Tibial nerve (tissue), 4 donors: Measurements from ENCODE around the gene TFB1M. TPM values are rescaled to one million over a fixed set of nuclear protein-coding genes. Genes with fewer than 3 reads are reported as not detected.
A peak's percentile ranks its signal among the peaks of the same experiment; 100 is the strongest.
"Not testable (repeated sequence)": the region's sequence is repeated elsewhere in the genome, so short reads cannot be mapped to it uniquely, and the experiment has no call there.

ENCODE experiments used
- DNase-seq, 2 donors: peaks; one replicate each; pipeline ENCODE4 v3.0.0-alpha.2; 2019; ENCODE audit warnings: low spot score in 2 of 2
- H3K27ac ChIP-seq, 4 donors: fragments of 200-600 bp; sonication (generic) in 3 of 4; one replicate each; pipeline ENCODE4 v1.5.1; 2017 to 2019; ENCODE audit warnings: mild to moderate bottlenecking in 1 of 4
- H3K27me3 ChIP-seq, 2 donors: fragments of 200-600 bp; sonication (generic) in 1 of 2; one replicate each; pipeline versions ENCODE4 v1.5.1 to v1.6.0; 2017 to 2019
- H3K36me3 ChIP-seq, 3 donors: fragments of 200-600 bp; sonication (generic); one replicate each; pipeline ENCODE4 v1.5.1; 2018 to 2019
- H3K4me1 ChIP-seq, 4 donors: fragments of 200-600 bp; sonication (generic) in 3 of 4; one replicate each; pipeline ENCODE4 v1.5.1; 2017 to 2019
- H3K4me3 ChIP-seq, 4 donors: fragments of 200-600 bp; sonication (generic) in 3 of 4; one replicate each; pipeline ENCODE4 v1.5.1; 2017 to 2019; ENCODE audit warnings: mild to moderate bottlenecking in 1 of 4, moderate library complexity in 1 of 4
- H3K9me3 ChIP-seq, 4 donors: fragments of 200-600 bp; sonication (generic) in 3 of 4; one replicate each; pipeline ENCODE4 v1.5.1; 2017 to 2019
- CTCF ChIP-seq, 5 experiments: fragments of 200-600 bp in 3 of 5; fragments of 450-650 bp in 2 of 5; sonication (generic) in 3 of 5; IDR thresholded peaks; one replicate each; pipeline ENCODE4 v1.5.1; 2016 to 2019; ENCODE audit warnings: antibody characterized with exemption in 5 of 5, mild to moderate bottlenecking in 3 of 5, moderate library complexity in 2 of 5
- EP300 ChIP-seq, 2 donors: sonication (generic); formaldehyde crosslinking; IDR thresholded peaks; one replicate each; pipeline ENCODE4 v1.6.1; 2017; ENCODE audit warnings: antibody characterized with exemption in 2 of 2, mild to moderate bottlenecking in 1 of 2
- POLR2A ChIP-seq, 2 donors: fragments of 450-650 bp; IDR thresholded peaks; one replicate each; pipeline ENCODE4 v1.6.1; 2017; ENCODE audit warnings: antibody characterized with exemption in 2 of 2, mild to moderate bottlenecking in 2 of 2, moderate library complexity in 2 of 2
- WGBS, 2 donors: methylation state at CpG; one replicate each; pipeline ENCODE4 v1.1.5; 2018; 5-methylcytosine and 5-hydroxymethylcytosine counted together
- total RNA-seq, 4 donors: library from RNA; depleted of rRNA; stranded (reverse); fragments of >200 nt; gene quantifications; one replicate each; pipeline ENCODE4 v1.1.0, GENCODE V29; 2016

Gene TFB1M
- total RNA-seq, 4 donors from 2014 or later: 21.4 to 52.7 (median 22.1) TPM

- not testable (repeated sequence) for H3K27ac ChIP-seq, H3K36me3 ChIP-seq, H3K4me3 ChIP-seq, H3K9me3 ChIP-seq, H3K27me3 ChIP-seq, DNase-seq
- H3K4me1 ChIP-seq: peaks cover 0 to 20% (median 12%) of the 10 kb centered on the region in 4 donors
- WGBS, 2 donors: 78 to 83% methylated on average over 3 to 4 of the region's 5 CpGs
- peak in 4 of 5 experiments; percentile 11 to 39 (median 24) for TF ChIP-seq CTCF (IDR thresholded peaks at IDR 0.05)
Observed at GRCh38 chr6:155268088-155268867, 46.0 kb downstream of the TFB1M start.

GRCh38 chr6:155267411-155267810, 46.9 kb downstream of the TFB1M start:
- Histone ChIP-seq H3K9me3 (no peaks in the 10 kb centered on the region), H3K4me3 (no peak overlapping the region), H3K27ac (no peak overlapping the region), H3K36me3 (peaks cover 0 to 4% (median 0%) of the 10 kb centered on the region in 3 donors), H3K4me1 (peaks cover 0 to 11% (median 6%) of the 10 kb centered on the region in 4 donors), H3K27me3 (no peaks in the 10 kb centered on the region)
- WGBS, 2 donors: 91 to 94% methylated on average over 2 of the region's 2 CpGs
- DNase-seq: no peak
- TF ChIP-seq POLR2A (IDR thresholded peaks at IDR 0.05) (no peak), EP300 (IDR thresholded peaks at IDR 0.05) (no peak), CTCF (IDR thresholded peaks at IDR 0.05) (no peak)

GRCh38 chr6:155265843-155266535, 48.3 kb downstream of the TFB1M start:
- H3K27me3 ChIP-seq: no peaks in the 10 kb centered on the region
- DNase-seq: no peak
- peaks cover 0 to 4% (median 0%) of the 10 kb centered on the region in 3 donors for H3K36me3 ChIP-seq
- H3K4me1 ChIP-seq: peaks cover 0 to 4% (median 2%) of the 10 kb centered on the region in 4 donors
- no peak overlapping the region for H3K27ac ChIP-seq
- no peak overlapping the region for H3K4me3 ChIP-seq
- TF ChIP-seq CTCF (IDR thresholded peaks at IDR 0.05) (no peak), POLR2A (IDR thresholded peaks at IDR 0.05) (no peak), EP300 (IDR thresholded peaks at IDR 0.05) (no peak)
- no peaks in the 10 kb centered on the region for H3K9me3 ChIP-seq
- 85 to 90% methylated on average over 4 of the region's 4 CpGs for WGBS, 2 donors

GRCh38 chr6:155264693-155265320, 49.5 kb downstream of the TFB1M start:
- no peaks in the 10 kb centered on the region for H3K9me3 ChIP-seq
- H3K36me3 ChIP-seq: peaks cover 0 to 15% (median 0%) of the 10 kb centered on the region in 3 donors
- no peaks in the 10 kb centered on the region for H3K27me3 ChIP-seq
- H3K4me3 ChIP-seq: no peak overlapping the region
- TF ChIP-seq POLR2A (IDR thresholded peaks at IDR 0.05) (no peak), CTCF (IDR thresholded peaks at IDR 0.05) (no peak), EP300 (IDR thresholded peaks at IDR 0.05) (no peak)
- peaks cover 0 to 4% (median 0%) of the 10 kb centered on the region in 4 donors for H3K4me1 ChIP-seq
- DNase-seq: no peak
- WGBS, 2 donors: 66 to 75% methylated on average over 9 of the region's 9 CpGs
- H3K27ac ChIP-seq: peak overlapping the region in 1 of 4 donors; percentile 61
